Fibroblast of skin of back (primary cell): ENCODE results near the gene GRK4. TPM values are rescaled to one million over a fixed set of nuclear protein-coding genes. Genes with fewer than 3 reads are reported as not detected.
A peak's percentile ranks its signal among the peaks of the same experiment; 100 is the strongest.
"Not testable (repeated sequence)": the region's sequence is repeated elsewhere in the genome, so short reads cannot be mapped to it uniquely, and the experiment has no call there.

ENCODE experiments used
- DNase-seq: peaks from one replicate; pipeline ENCODE4 v3.0.0-alpha.2; 2013
- polyA plus RNA-seq, 2 experiments: library from polyadenylated mRNA; unstranded; fragments of 120-200 nt; gene quantifications; one replicate each; pipeline ENCODE4 v1.2.1, GENCODE V29; 2013; ENCODE audit not compliant: insufficient read length in 2 of 2

GRK4 gene
- 3.2 TPM for polyA plus RNA-seq (2013, experiment 1 of 2; ENCODE audit: insufficient read length)
- 2.6 TPM for polyA plus RNA-seq (2013, experiment 2 of 2; ENCODE audit: insufficient read length)

GRCh38 chr4:2963175-2963965 lies at the start of gene GRK4, which contains the start of gene NOP14:
GRK4 (plus strand) TSS chr4:2963571; CDS start chr4:2964071, 500 bp downstream.
NOP14 (minus strand) TSS chr4:2963406; CDS start chr4:2963319, 87 bp downstream.
- peak; percentile 98 for DNase-seq

- DNase-seq, result no peak
Measured at GRCh38 chr4:2914256-2915126, 48.9 kb upstream of the GRK4 start.

GRCh38 chr4:2915789-2916188 lies 47.6 kb upstream of the GRK4 start:
- no peak for DNase-seq

GRCh38 chr4:2916696-2917095 lies 46.7 kb upstream of the GRK4 start:
- not testable (repeated sequence) for DNase-seq

- DNase-seq, result not testable (repeated sequence)
Measured at GRCh38 chr4:2918300-2918699, 45.1 kb upstream of the GRK4 start.

GRCh38 chr4:2918714-2919113 lies 44.7 kb upstream of the GRK4 start:
- DNase-seq, result not testable (repeated sequence)

- DNase-seq, result peak; percentile 89
Measured at GRCh38 chr4:2922453-2923101, 40.8 kb upstream of the GRK4 start.

- peak; percentile 51 for DNase-seq
Measured at GRCh38 chr4:2923141-2923551, 40.2 kb upstream of the GRK4 start.

- DNase-seq, result no peak
Measured at GRCh38 chr4:2923668-2924173, 39.6 kb upstream of the GRK4 start.

- no peak for DNase-seq
Measured at GRCh38 chr4:2924286-2924685, 39.1 kb upstream of the GRK4 start.

- no peak for DNase-seq
Measured at GRCh38 chr4:2924765-2925301, 38.5 kb upstream of the GRK4 start.

GRCh38 chr4:2925496-2925895 lies 37.9 kb upstream of the GRK4 start:
- DNase-seq, result no peak

- no peak for DNase-seq
Measured at GRCh38 chr4:2925931-2926860, 37.2 kb upstream of the GRK4 start.

- no peak for DNase-seq
Measured at GRCh38 chr4:2927016-2927695, 36.2 kb upstream of the GRK4 start.

GRCh38 chr4:2927696-2928075 lies 35.7 kb upstream of the GRK4 start:
- DNase-seq, result no peak

GRCh38 chr4:2928242-2929176 lies 34.9 kb upstream of the GRK4 start:
- no peak for DNase-seq

- no peak for DNase-seq
Measured at GRCh38 chr4:2929469-2929868, 33.9 kb upstream of the GRK4 start.

- DNase-seq, result no peak
Measured at GRCh38 chr4:2930135-2930757, 33.1 kb upstream of the GRK4 start.
